ENCODE results near the gene MAPK14.

DNA sequence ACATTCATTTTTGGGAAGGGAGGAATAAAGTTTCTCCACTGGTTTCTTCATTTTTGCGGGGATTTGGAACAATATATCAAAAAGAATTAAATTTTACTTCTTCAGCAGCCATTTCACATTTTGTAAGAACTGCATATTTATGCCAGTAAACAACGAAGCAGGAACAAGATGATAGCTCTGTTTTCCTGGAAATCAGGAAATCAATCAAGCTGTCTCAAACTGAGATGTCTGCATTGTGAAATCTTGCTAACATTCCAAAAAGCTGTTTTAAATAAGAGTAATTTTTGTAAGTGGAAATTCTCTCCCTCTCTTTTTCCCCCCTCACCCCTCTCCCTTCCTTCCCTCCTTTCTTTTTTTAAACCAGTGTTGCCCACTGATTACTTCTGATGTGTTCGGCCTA is 122.7 kb downstream of the MAPK14 start:
- TF ChIP-seq CTCF (IDR thresholded peaks at IDR 0.05) (no peak), POLR2A (IDR thresholded peaks at IDR 0.05) (no peak)
